GM21723 (cell line): Measurements from ENCODE around the gene AP1S3.

ENCODE experiments used
- ATAC-seq: cut with Tn5 transposase; IDR thresholded peaks from one replicate; pipeline ENCODE4 v1.9.1; 2021; ENCODE audit warnings: mild to moderate bottlenecking, moderate library complexity; ENCODE audit not compliant: unreplicated experiment

The AP1S3 gene

GRCh38 chr2:223764796-223765195 is 72.6 kb downstream of the AP1S3 start:
- no peak for ATAC-seq

DNA sequence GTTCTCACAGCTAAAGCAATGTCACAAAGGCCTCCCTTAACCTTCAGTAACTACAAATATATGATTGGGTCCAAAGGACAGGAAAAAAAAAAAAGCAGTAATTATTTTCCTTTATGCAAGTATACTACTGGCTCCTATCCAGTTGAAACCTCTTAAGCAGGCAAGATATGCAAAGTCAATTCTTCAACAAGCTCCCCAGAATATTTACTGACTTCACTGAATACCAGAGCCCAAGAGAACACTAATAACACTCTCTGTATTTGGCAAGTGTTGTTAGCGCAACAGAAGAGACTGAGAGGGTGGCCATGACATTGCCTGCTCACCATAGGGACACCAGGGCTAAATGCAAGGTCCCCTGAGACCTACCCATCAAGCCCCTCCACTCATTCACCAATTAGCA is 74.5 kb downstream of the AP1S3 start:
- no peak for ATAC-seq

DNA sequence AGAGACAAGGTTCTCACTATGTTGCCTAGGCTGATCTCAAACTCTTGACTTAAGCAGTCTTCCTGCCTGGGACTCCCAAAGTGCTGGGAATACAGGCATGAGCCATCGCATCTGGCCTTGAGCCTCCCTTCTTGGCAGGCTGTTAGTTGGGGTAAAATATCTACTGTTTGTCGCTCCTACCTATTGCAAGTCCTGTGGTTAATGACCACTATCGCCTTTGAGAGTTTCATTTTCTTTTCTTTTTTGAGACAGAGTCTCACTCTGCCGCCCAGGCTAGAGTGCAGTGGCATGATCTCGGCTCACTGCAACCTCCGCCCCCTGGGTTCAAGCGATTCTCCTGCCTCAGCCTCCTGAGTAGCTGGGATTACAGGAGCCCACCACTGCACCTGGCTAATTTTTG is 75.6 kb downstream of the AP1S3 start:
- peak; percentile 76 for ATAC-seq

DNA sequence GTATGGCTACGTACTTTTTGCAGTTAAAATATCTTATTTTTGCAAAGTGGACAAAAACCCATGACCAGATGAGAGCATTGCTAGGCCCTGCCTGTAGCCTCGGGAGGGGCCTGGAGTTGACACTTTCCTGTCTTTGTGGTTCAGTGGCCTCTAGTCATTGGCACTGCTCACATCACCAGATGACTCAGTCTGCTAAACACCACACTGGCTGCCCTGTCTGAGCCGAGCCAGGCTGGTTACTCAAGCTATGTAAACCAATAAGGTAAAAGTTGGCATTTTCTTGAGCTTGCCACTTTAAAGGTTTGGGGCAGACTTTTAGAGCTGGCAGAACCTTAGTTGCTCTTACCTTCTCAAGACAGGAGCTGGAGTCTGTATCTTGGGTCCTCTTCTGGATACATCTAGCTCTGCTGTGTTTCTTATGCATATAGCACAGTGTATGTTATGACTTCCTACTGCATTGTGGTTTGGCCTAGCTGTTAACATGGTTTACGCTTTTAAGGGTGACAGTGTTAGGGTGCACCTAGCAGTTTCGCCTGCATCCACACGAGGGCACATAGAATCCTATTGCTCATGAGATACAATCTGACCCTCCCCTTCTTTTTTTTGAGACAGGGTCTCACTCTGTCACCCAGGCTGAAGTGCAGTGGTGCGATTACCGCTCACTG is 76.4 kb downstream of the AP1S3 start:
- ATAC-seq = peak; percentile 80

- ATAC-seq = no peak
Measured at GRCh38 chr2:223759569-223760430, 77.6 kb downstream of the AP1S3 start.

GRCh38 chr2:223758131-223758840 is 79.1 kb downstream of the AP1S3 start:
- no peak for ATAC-seq

GRCh38 chr2:223753940-223754339 is 83.4 kb downstream of the AP1S3 start:
- ATAC-seq = no peak

GRCh38 chr2:223751012-223751411 is 86.4 kb downstream of the AP1S3 start:
- no peak for ATAC-seq

DNA sequence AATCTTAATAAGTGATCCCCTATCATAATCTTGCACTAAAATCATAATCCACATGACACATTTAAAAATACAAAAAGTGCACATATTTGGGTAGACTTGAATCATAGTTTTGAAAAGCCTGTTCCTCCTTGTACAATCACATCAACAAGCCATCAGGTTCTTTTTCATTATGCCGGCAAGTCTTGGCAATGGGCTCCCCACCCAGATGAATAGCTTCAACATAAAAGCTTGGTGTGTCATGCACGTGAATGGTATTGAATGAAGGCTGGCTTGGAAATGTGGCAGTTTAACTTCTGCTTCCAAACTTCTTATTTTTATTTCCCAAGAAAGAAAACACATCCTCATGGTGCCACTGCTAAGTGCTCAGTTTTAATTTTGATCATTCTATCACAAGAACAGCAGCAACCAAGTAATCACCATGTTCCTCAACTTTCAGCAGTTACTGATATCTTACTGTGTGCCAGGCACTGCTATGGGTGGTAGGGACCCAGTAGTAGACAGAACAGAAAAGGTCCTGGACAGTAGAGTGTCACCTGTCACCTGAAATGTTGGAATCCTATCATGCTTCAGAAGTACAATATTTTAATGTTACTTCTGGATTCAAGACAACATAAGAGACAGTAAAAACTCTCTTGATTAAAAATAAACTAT is 89.9 kb downstream of the AP1S3 start:
- ATAC-seq = no peak

- ATAC-seq = no peak
Measured at GRCh38 chr2:223746611-223747010, 90.8 kb downstream of the AP1S3 start.

DNA sequence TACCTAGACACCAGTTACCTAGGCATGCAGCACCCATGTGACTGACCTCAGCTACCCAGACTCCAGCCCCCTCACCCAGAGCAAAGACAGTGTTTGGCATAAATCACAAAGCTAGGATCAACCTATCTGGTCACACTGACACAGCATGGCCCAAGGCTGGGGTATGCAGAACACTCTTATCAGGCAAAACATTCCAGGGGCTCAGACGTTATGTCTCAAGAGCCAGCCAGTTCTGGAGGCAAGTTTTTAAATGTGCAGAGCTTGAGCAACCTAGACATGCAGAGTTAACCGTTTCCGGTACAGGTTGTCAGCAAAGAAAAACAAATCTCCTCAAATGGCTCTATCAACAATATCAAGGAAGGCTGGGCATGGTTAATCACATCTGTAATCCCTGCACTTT is 92.8 kb downstream of the AP1S3 start:
- ATAC-seq = no peak

DNA sequence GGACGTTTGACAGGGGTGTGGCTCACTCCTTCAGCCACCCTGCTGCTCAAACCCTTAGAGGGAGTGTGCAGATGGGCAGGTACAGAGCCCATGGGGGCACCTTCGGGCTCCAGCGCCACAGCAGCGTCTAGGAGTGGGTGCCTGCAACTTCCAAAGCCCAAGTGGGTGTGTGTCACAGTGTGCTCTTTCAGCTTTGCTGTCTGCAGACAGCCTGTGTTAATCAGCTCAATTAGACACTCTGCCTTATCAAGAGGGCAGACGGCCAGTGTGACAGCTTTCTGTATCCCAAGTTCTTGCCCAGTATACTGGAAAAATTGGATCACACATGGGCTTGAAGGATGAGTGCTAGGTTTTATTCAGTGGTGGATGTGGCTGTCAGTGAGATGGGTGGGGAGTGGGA is 96.7 kb downstream of the AP1S3 start:
- no peak for ATAC-seq

DNA sequence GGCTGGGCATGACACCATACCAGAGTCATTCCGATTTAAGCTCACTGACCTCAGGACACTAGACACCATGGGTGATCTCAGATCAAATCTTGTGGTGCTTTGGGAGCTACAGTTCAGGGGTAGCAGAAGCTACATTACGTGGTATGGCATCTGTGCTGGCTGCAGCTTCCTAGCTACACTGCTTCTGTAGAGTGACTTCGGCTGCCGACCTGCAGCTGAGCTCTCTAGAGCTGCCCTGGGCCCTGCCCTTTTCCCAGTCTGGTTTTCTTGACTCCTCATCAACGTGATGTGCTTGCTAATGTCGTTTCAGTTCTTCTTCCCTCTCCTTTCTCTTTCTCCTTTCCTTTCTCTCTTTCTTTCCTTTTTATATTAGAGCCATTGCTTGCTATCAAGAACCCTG is 100.2 kb downstream of the AP1S3 start:
- no peak for ATAC-seq

DNA sequence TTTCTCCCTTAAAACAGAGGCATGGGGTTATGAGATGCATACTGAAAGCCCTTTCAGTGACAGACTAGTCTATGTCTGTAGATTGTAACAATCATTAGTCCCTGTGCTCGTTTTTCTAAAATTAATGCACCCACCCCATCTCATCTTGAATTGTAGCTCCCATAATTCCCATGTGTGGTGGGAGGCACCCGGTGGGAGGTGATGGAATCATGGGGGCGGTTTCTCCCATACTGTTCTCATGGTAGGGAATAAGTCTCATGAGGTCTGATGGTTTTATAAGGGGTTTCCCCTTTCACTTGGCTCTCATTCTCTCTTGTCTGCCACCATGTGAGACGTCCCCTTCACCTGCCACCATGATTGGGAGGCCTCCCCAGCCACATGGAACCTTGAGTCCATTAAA is 100.9 kb downstream of the AP1S3 start:
- ATAC-seq = no peak

DNA sequence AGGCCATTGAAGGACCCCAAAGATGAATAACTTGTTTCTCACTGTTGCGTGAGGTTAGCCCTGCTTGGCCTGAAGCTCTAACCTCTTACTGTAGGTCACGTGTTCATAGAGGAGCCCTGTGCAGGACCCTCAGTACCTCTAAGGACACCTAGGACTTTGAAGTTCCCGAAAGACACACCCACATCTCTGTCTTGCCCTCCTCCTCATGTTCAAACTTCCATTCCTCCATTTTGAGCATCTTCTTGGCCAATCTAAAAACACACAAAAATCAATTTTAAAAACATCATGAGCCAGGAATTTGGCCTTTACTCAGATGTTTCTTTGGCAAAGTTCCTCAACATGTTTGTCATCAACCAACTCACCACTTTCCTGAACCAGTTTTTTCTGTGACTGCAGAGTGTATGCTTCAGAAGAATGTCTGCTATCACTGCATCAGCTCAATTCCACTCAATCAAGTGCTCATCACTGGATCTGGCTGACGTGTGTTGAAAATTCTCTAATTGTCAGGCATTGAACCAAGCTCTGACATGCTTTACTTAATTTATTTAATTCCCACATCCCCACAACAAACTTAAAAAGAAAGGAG is 101.6 kb downstream of the AP1S3 start:
- ATAC-seq = no peak

GRCh38 chr2:223735035-223735640 is 102.2 kb downstream of the AP1S3 start:
- no peak for ATAC-seq

- no peak for ATAC-seq
Measured at GRCh38 chr2:223734346-223734745, 103.0 kb downstream of the AP1S3 start.

DNA sequence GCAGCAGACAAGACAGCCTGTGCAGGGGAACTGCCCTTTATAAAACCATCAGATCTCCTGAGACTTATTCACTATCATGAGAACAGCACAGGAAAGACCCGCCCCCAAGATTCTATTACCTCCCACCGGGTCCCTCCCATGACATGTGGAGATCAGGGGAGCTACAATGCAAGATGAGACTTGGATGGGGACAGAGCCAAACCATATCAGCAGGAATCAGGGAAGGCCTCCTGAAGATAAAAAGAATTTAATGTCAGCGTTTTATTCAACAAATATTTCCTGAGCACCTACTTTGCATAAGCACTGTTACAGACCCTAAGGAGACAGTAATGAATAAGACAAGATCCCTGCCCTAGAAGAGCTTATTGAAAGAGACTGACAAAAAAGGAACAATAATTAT is 105.0 kb downstream of the AP1S3 start:
- ATAC-seq = no peak

DNA sequence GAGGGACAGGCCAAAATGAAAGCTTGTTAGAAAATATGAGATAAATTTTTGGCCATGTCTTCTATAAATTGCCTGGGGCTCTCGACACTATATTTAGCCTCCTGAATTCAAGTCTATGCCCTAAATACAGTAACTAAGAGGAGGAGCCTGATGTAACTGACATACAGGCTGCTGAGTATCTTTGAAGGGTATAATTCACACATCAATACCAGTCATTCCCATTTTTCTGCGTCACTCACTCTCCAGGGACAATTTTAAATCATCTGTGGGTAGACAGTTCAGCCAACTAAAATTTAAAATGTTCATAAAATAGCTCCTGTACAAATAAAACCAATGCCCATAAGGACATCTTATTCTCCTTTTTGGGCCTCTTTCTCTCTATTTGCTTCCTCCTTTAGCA is 105.9 kb downstream of the AP1S3 start:
- ATAC-seq = no peak

GRCh38 chr2:223729781-223730180 is 107.6 kb downstream of the AP1S3 start:
- ATAC-seq = no peak

GRCh38 chr2:223727562-223727961 is 109.8 kb downstream of the AP1S3 start:
- peak; percentile 95 for ATAC-seq
